Ishikawa (cell line): Measurements from ENCODE around the gene CHIC2.

Experiments
- CEBPB ChIP-seq: IDR thresholded peaks from 2 replicates; pipeline ENCODE4 v1.6.1; 2012
- CREB1 ChIP-seq: IDR thresholded peaks from 2 replicates; pipeline ENCODE4 v1.6.1; 2012; ENCODE audit warnings: low read depth
- EGR1 ChIP-seq: IDR thresholded peaks from 2 replicates; pipeline ENCODE4 v1.6.1; 2012
- EP300 ChIP-seq: IDR thresholded peaks from 2 replicates; pipeline ENCODE4 v1.6.1; 2012; ENCODE audit warnings: borderline replicate concordance
- FOXM1 ChIP-seq: IDR thresholded peaks from 2 replicates; pipeline ENCODE4 v1.6.1; 2012; ENCODE audit warnings: low read depth, borderline replicate concordance
- MAX ChIP-seq: IDR thresholded peaks from 2 replicates; pipeline ENCODE4 v1.6.1; 2012
- NFIC ChIP-seq: IDR thresholded peaks from 2 replicates; pipeline ENCODE4 v1.6.1; 2012
- RAD21 ChIP-seq: IDR thresholded peaks from 2 replicates; pipeline ENCODE4 v1.6.1; 2012; ENCODE audit warnings: low read depth
- REST ChIP-seq: IDR thresholded peaks from 2 replicates; pipeline ENCODE4 v1.6.1; 2012; ENCODE audit warnings: low read depth, mild to moderate bottlenecking
- TAF1 ChIP-seq: IDR thresholded peaks from 2 replicates; pipeline ENCODE4 v1.6.1; 2012; ENCODE audit warnings: low read depth, mild to moderate bottlenecking
- TCF12 ChIP-seq: IDR thresholded peaks from 2 replicates; pipeline ENCODE4 v1.6.1; 2012; ENCODE audit warnings: low read depth
- TEAD4 ChIP-seq: IDR thresholded peaks from 2 replicates; pipeline ENCODE4 v1.6.1; 2012
- USF1 ChIP-seq: IDR thresholded peaks from 2 replicates; pipeline ENCODE4 v1.6.1; 2012
- YY1 ChIP-seq: IDR thresholded peaks from 2 replicates; pipeline ENCODE4 v1.6.1; 2012; ENCODE audit warnings: low read depth
- ZBTB7A ChIP-seq: IDR thresholded peaks from 2 replicates; pipeline ENCODE4 v1.6.1; 2012; ENCODE audit warnings: low read depth

Gene CHIC2

GRCh38 chr4:54104907-54105306 is 40.5 kb upstream of the CHIC2 start:
- TF ChIP-seq EGR1 (no peak), TEAD4 (no peak), CREB1 (no peak), NFIC (no peak), TAF1 (no peak)

- no peak for TF ChIP-seq NFIC
- no peak for TF ChIP-seq USF1
- TF ChIP-seq TCF12: no peak
- TF ChIP-seq FOXM1: no peak
- no peak for TF ChIP-seq ZBTB7A
- TF ChIP-seq EGR1: no peak
- TF ChIP-seq CEBPB: no peak
- no peak for TF ChIP-seq CREB1
- TF ChIP-seq TEAD4: no peak
- no peak for TF ChIP-seq REST
- TF ChIP-seq RAD21: no peak
- no peak for TF ChIP-seq MAX
- no peak for TF ChIP-seq YY1
- TF ChIP-seq EP300: no peak
These were observed 38.8 kb upstream of the CHIC2 start for GRCh38 chr4:54103190-54103574.

- TF ChIP-seq TCF12 (no peak), RAD21 (no peak), CREB1 (no peak), TAF1 (no peak), TEAD4 (no peak), REST (no peak), NFIC (no peak), USF1 (no peak), FOXM1 (no peak), CEBPB (no peak), MAX (no peak), EP300 (no peak), ZBTB7A (no peak), YY1 (no peak), EGR1 (no peak)
These were observed 38.2 kb upstream of the CHIC2 start for GRCh38 chr4:54102531-54103106.

- TF ChIP-seq CREB1: no peak
- TF ChIP-seq MAX: no peak
- TF ChIP-seq EGR1: no peak
- no peak for TF ChIP-seq YY1
- TF ChIP-seq ZBTB7A: no peak
- no peak for TF ChIP-seq FOXM1
- no peak for TF ChIP-seq TCF12
- TF ChIP-seq TEAD4: no peak
- TF ChIP-seq CEBPB: no peak
- TF ChIP-seq TAF1: no peak
- no peak for TF ChIP-seq USF1
- no peak for TF ChIP-seq EP300
- TF ChIP-seq NFIC: no peak
- TF ChIP-seq REST: no peak
- no peak for TF ChIP-seq RAD21
These were observed 37.0 kb upstream of the CHIC2 start for GRCh38 chr4:54101190-54102041.
